Activated T-helper 17 cell treated with anti-CD3 and anti-CD28 coated beads, Interleukin-2, amount 50 U/mL, for 72 hours (primary cell): ENCODE data around the gene CDX2. TPM values are rescaled to one million over a fixed set of nuclear protein-coding genes. Genes with fewer than 3 reads are reported as not detected.

Experiments
- ATAC-seq: fragments of 150-1000 bp; cut with Tn5 transposase; replicated peaks from 2 replicates; pipeline ENCODE4 v1.10.0; 2021; ENCODE audit warnings: mild to moderate bottlenecking, moderate library complexity
- H3K27ac Mint-ChIP-seq: one replicate; pipeline ENCODE4 v1.8.0; 2022; ENCODE audit warnings: mixed read lengths
- H3K27me3 Mint-ChIP-seq: one replicate; pipeline ENCODE4 v1.8.0; 2022; ENCODE audit warnings: mixed read lengths
- H3K36me3 Mint-ChIP-seq: one replicate; pipeline ENCODE4 v1.8.0; 2022; ENCODE audit warnings: low read depth, mild to moderate bottlenecking, mixed read lengths
- H3K4me1 Mint-ChIP-seq: one replicate; pipeline ENCODE4 v1.8.0; 2022; ENCODE audit warnings: mixed read lengths
- H3K4me3 Mint-ChIP-seq: one replicate; pipeline ENCODE4 v1.8.0; 2022; ENCODE audit warnings: mild to moderate bottlenecking, mixed read lengths
- H3K9me3 Mint-ChIP-seq: one replicate; pipeline ENCODE4 v1.8.0; 2022; ENCODE audit warnings: mixed read lengths
- total RNA-seq, 2 donors: library from RNA; stranded (reverse); gene quantifications; one replicate each; pipeline ENCODE4 v1.2.3, GENCODE V29; 2022

Gene CDX2
- total RNA-seq, 2 donors from 2014 or later, result not detected

DNA sequence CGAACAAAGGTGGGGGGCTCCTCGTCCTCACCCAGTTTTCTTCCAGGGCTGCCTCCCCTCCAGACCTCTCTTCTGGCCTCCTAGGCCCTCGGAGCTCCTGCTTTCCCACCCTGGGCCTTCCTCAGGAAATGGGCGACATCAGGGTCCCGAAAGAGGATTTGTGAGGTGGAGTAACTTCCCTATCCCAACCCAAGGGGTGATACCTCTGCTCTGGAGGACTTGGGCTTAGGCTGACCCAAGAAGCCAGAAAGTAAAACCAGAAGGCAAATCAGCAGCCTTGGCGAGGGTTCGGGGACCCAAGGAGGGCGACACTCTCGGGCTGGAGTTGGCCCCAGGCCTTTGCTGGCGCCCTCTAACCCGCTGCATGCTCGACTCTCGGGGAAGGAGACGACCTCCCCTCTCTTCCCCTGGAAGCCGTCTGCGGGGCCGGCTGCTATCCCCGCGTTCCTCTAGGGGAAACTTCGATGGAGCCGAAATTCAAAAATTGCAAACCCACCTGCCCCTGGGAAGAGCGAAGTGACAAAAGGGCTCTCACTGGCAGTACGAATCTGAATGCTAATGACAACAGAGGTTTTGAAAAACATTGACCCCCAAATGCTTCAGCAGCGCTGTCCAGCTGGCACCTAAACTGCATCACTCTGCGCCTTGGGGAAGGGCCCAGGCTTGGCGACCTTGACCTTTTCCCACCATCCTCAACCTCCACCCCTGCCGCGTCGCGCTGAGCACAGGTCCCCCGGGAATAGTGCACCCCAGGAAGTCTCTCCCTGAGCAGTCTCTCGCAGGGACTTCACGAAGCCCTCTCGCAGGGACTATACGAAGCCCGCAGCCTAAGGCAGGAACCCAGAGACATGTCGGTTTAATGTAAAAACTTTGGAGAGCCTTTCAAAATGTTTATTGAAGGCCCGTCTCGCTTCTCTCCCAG, 46.9 kb downstream of the CDX2 start:
- ATAC-seq, result no peak
- Mint-ChIP-seq H3K27ac (no peak overlapping the region), H3K27me3 (peaks cover 60% of the 10 kb centered on the region), H3K4me1 (peaks cover 15% of the 10 kb centered on the region), H3K4me3 (peak overlapping the region; percentile 26), H3K9me3 (no peaks in the 10 kb centered on the region), H3K36me3 (no peaks in the 10 kb centered on the region)

DNA sequence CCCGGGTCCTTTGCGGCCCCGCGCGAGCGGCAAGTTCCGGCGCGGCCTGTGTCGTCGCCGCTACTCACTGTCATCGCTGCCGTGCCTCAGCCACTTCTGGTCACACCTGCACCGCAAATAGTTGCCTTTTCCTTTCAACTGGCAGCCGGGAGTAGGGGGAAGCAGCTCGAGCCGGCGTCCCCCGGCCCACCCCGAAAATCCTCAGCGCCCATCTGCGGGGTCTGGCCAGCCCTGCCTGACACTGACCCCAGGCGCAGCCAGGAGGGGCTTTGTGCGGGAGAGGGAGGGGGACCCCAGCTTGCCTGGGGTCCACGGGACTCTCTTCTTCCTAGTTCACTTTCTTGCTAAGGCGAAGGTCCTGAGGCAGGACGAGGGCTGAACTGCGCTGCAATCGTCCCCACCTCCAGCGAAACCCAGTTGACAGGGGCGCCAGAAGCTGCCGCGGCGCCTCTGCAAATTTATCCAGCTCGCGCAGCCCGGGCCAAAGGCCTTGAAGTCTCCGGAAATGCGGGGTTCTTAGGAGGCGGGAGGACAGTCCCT, 47.6 kb downstream of the CDX2 start:
- no peak overlapping the region for H3K27ac Mint-ChIP-seq
- H3K27me3 Mint-ChIP-seq, result peaks cover 56% of the 10 kb centered on the region
- H3K9me3 Mint-ChIP-seq, result no peaks in the 10 kb centered on the region
- H3K4me1 Mint-ChIP-seq, result peaks cover 15% of the 10 kb centered on the region
- ATAC-seq, result no peak
- no peaks in the 10 kb centered on the region for H3K36me3 Mint-ChIP-seq
- H3K4me3 Mint-ChIP-seq, result peak overlapping the region; percentile 77

- Mint-ChIP-seq H3K27me3 (peaks cover 51% of the 10 kb centered on the region), H3K4me3 (peak overlapping the region; percentile 77), H3K36me3 (no peaks in the 10 kb centered on the region), H3K4me1 (peaks cover 15% of the 10 kb centered on the region), H3K9me3 (no peaks in the 10 kb centered on the region), H3K27ac (no peak overlapping the region)
- no peak for ATAC-seq
Observed at GRCh38 chr13:27920677-27921420, 48.3 kb downstream of the CDX2 start.

DNA sequence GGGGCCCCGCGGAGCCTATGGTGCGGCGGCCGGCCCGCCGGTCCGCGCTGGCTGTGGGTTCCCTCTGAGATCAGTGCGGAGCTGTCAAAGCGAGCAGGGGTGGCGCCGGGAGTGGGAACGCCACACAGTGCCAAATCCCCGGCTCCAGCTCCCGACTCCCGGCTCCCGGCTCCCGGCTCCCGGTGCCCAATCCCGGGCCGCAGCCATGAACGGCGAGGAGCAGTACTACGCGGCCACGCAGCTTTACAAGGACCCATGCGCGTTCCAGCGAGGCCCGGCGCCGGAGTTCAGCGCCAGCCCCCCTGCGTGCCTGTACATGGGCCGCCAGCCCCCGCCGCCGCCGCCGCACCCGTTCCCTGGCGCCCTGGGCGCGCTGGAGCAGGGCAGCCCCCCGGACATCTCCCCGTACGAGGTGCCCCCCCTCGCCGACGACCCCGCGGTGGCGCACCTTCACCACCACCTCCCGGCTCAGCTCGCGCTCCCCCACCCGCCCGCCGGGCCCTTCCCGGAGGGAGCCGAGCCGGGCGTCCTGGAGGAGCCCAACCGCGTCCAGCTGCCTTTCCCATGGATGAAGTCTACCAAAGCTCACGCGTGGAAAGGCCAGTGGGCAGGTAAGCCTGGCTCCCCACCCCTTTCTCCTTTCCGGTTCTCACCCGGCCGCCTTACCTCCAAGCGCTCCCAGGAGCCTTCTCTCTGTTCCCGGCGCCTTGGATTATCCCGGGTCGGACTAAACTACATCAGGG, 49.0 kb downstream of the CDX2 start, which contains the start of gene PDX1:
Gene PDX1, plus strand, starts transcription at position 67 of the 743 bp plus-strand sequence. Its CDS starts 139 bp downstream, at position 206.
- H3K27ac Mint-ChIP-seq, result no peak within 1 kb of the TSS
- peaks cover 15% of the 10 kb centered on the region for H3K4me1 Mint-ChIP-seq
- H3K4me3 Mint-ChIP-seq, result peak within 1 kb of the TSS; percentile 77
- peak; percentile 74 for ATAC-seq
- no peaks in the 10 kb centered on the region for H3K9me3 Mint-ChIP-seq
- no peaks in the 10 kb centered on the region for H3K36me3 Mint-ChIP-seq
- peaks cover 53% of the 10 kb centered on the region for H3K27me3 Mint-ChIP-seq

DNA sequence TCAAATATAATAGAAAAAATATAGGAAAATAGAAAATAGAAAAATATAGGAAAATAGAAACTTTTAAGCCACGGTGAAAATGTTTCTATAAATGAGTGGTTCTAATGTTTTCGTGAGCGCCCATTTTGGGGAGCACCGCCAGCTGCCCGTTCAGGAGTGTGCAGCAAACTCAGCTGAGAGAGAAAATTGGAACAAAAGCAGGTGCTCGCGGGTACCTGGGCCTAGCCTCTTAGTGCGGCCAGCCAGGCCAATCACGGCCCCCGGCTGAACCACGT, 49.5 kb downstream of the CDX2 start:
- H3K4me1 Mint-ChIP-seq, result peaks cover 15% of the 10 kb centered on the region
- no peak for ATAC-seq
- no peaks in the 10 kb centered on the region for H3K36me3 Mint-ChIP-seq
- peaks cover 55% of the 10 kb centered on the region for H3K27me3 Mint-ChIP-seq
- no peak overlapping the region for H3K27ac Mint-ChIP-seq
- H3K9me3 Mint-ChIP-seq, result no peaks in the 10 kb centered on the region
- H3K4me3 Mint-ChIP-seq, result peak overlapping the region; percentile 19

GRCh38 chr13:27918918-27919658, 50.0 kb downstream of the CDX2 start:
- H3K27me3 Mint-ChIP-seq, result peaks cover 54% of the 10 kb centered on the region
- peaks cover 15% of the 10 kb centered on the region for H3K4me1 Mint-ChIP-seq
- peak overlapping the region; percentile 51 for H3K4me3 Mint-ChIP-seq
- no peak overlapping the region for H3K27ac Mint-ChIP-seq
- no peaks in the 10 kb centered on the region for H3K9me3 Mint-ChIP-seq
- H3K36me3 Mint-ChIP-seq, result no peaks in the 10 kb centered on the region
- ATAC-seq, result no peak

GRCh38 chr13:27918041-27918917, 50.8 kb downstream of the CDX2 start:
- Mint-ChIP-seq H3K27me3 (peaks cover 51% of the 10 kb centered on the region), H3K36me3 (no peaks in the 10 kb centered on the region), H3K4me3 (peak overlapping the region; percentile 51), H3K4me1 (peaks cover 15% of the 10 kb centered on the region), H3K27ac (no peak overlapping the region), H3K9me3 (no peaks in the 10 kb centered on the region)
- no peak for ATAC-seq

DNA sequence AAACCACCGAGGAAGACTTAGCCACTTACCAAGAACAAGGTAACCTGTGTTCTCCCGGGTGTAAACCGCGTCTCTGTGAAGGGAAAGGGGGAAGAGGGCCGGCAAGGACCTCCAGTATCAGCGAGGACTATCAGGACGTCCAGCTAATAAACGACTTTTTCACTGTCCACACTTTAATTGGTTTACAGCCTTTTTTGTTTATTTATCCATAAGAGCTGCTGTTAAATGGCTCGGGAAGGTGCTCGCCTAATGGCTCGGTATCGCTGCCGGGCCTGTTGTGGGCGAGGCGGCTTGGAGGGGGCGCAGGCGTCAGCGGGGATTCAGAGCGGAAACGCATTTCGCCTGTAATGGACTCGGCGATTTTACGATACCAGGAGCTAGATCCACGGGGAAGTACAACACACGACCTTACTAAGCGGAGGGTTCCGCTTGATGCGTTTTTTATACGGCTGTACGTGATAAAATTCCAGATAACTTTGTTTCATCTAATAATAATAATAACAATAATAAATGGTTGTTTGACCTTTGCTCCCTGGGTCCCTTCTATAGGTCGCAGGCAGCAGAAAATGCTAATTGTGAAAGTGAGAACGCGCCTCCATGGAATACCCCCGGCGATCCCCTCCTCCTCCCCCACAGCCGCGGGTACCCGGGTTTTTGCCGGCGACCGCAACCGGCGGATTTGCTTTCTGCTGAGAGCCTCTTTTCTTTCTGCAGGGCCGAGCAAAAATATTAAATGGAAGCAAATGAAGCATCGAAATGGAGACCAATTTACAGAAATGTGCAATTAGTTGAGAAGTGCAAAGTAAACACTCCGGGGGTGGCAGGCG, 51.8 kb downstream of the CDX2 start:
- Mint-ChIP-seq H3K36me3 (no peaks in the 10 kb centered on the region), H3K27ac (no peak overlapping the region), H3K9me3 (no peaks in the 10 kb centered on the region), H3K4me3 (peak overlapping the region; percentile 51), H3K27me3 (peaks cover 46% of the 10 kb centered on the region), H3K4me1 (peaks cover 15% of the 10 kb centered on the region)
- ATAC-seq, result no peak

DNA sequence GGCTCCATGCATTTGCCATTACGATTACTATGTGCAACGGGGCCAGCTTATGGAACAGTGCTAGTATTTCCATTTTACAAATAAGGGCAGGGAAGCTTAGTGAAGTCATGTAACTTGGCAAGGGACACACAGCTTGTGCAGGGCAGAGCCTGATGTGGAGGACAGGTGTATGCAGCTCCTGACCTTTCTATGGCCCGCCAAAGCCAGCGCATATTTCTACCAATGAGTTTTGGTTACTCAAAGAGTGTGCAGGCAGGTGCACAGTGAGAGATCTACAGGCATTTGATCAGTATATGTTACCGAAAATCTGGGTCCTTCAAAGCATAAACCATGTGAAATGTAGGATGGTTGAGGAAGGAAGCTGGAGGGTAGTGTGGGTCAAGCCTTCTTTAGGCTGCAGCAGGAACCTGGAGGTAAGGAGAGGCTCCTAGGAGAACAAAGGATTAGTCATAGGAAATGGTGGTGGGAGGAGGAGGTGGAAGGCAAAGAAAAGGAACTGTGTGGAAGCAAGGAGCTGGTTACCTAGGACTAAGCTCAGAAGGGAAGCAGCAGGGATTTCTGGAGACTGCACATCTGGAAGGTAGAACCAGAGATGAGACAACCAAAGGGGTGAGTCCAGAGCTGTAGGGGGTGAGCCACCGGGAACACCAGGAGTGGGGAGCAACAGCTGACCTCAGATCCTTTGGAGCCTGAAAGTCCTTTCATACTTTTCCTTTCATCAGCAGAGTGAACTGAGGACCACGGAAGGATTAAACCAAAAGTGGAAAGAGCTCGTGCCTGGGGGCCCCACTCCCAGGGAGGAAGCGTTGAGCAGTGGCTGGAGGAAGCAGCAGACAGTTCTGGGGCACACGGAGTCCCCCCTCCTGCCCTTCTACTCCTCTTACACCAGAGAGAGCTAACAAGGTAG, 53.6 kb downstream of the CDX2 start:
- Mint-ChIP-seq H3K27me3 (peaks cover 44% of the 10 kb centered on the region), H3K4me1 (peaks cover 11% of the 10 kb centered on the region), H3K9me3 (no peaks in the 10 kb centered on the region), H3K36me3 (no peaks in the 10 kb centered on the region), H3K4me3 (no peak overlapping the region), H3K27ac (no peak overlapping the region)
- no peak for ATAC-seq

- ATAC-seq, result no peak
- H3K36me3 Mint-ChIP-seq, result no peaks in the 10 kb centered on the region
- no peak overlapping the region for H3K4me3 Mint-ChIP-seq
- H3K9me3 Mint-ChIP-seq, result no peaks in the 10 kb centered on the region
- H3K27me3 Mint-ChIP-seq, result peaks cover 42% of the 10 kb centered on the region
- H3K27ac Mint-ChIP-seq, result no peak overlapping the region
- peaks cover 5% of the 10 kb centered on the region for H3K4me1 Mint-ChIP-seq
Observed at GRCh38 chr13:27913160-27913559, 56.0 kb downstream of the CDX2 start.

- peaks cover 37% of the 10 kb centered on the region for H3K27me3 Mint-ChIP-seq
Observed at GRCh38 chr13:27911521-27911920, 57.6 kb downstream of the CDX2 start.

More at GRCh38 chr13:27911521-27911920, 57.6 kb downstream of the CDX2 start:
- H3K4me3 Mint-ChIP-seq, result no peak overlapping the region
- no peaks in the 10 kb centered on the region for H3K36me3 Mint-ChIP-seq
- H3K9me3 Mint-ChIP-seq, result no peaks in the 10 kb centered on the region
- no peaks in the 10 kb centered on the region for H3K4me1 Mint-ChIP-seq
- H3K27ac Mint-ChIP-seq, result no peak overlapping the region
- ATAC-seq, result no peak
